ENCODE measurements around the gene AGPAT4.

Gene AGPAT4

GRCh38 chr6:161284653-161285052, 10.8 kb upstream of the AGPAT4 start:
- DNase-seq (ENCODE audit: low read depth in 1 of 2, low spot score in 1 of 2), result no peak

GRCh38 chr6:161281092-161281491, 7.2 kb upstream of the AGPAT4 start:
- no peak for DNase-seq (ENCODE audit: low read depth in 1 of 2, low spot score in 1 of 2)

- DNase-seq (ENCODE audit: low read depth in 1 of 2, low spot score in 1 of 2), result no peak
Measured at GRCh38 chr6:161279677-161280415, 6.0 kb upstream of the AGPAT4 start.

GRCh38 chr6:161276605-161277155, 2.8 kb upstream of the AGPAT4 start:
- no peak for DNase-seq (ENCODE audit: low read depth in 1 of 2, low spot score in 1 of 2)

GRCh38 chr6:161274898-161275297, 1.0 kb upstream of the AGPAT4 start:
- no peak for DNase-seq (ENCODE audit: low read depth in 1 of 2, low spot score in 1 of 2)

- DNase-seq (ENCODE audit: low read depth in 1 of 2, low spot score in 1 of 2), result no peak
Measured at GRCh38 chr6:161274488-161274858, 612 bp upstream of the AGPAT4 start.

- peak in 1 of 2 donors; percentile 12 for DNase-seq (ENCODE audit: low read depth in 1 of 2, low spot score in 1 of 2)
Measured at GRCh38 chr6:161273274-161273751, 548 bp downstream of the AGPAT4 start.

GRCh38 chr6:161272635-161273273, 1.1 kb downstream of the AGPAT4 start:
- DNase-seq (ENCODE audit: low read depth in 1 of 2, low spot score in 1 of 2), result no peak

- DNase-seq (ENCODE audit: low read depth in 1 of 2, low spot score in 1 of 2), result no peak
Measured at GRCh38 chr6:161271343-161272030, 2.4 kb downstream of the AGPAT4 start.

- DNase-seq (ENCODE audit: low read depth in 1 of 2, low spot score in 1 of 2), result no peak
Measured at GRCh38 chr6:161270116-161270515, 3.7 kb downstream of the AGPAT4 start.

- DNase-seq (ENCODE audit: low read depth in 1 of 2, low spot score in 1 of 2), result no peak
Measured at GRCh38 chr6:161269310-161269709, 4.6 kb downstream of the AGPAT4 start.

GRCh38 chr6:161268531-161269210, 5.2 kb downstream of the AGPAT4 start:
- no peak for DNase-seq (ENCODE audit: low read depth in 1 of 2, low spot score in 1 of 2)

- no peak for DNase-seq (ENCODE audit: low read depth in 1 of 2, low spot score in 1 of 2)
Measured at GRCh38 chr6:161266513-161267230, 7.2 kb downstream of the AGPAT4 start.

- no peak for DNase-seq (ENCODE audit: low read depth in 1 of 2, low spot score in 1 of 2)
Measured at GRCh38 chr6:161265975-161266374, 7.9 kb downstream of the AGPAT4 start.

GRCh38 chr6:161265554-161265953, 8.3 kb downstream of the AGPAT4 start:
- DNase-seq (ENCODE audit: low read depth in 1 of 2, low spot score in 1 of 2), result no peak

GRCh38 chr6:161264181-161264580, 9.7 kb downstream of the AGPAT4 start:
- DNase-seq (ENCODE audit: low read depth in 1 of 2, low spot score in 1 of 2), result no peak

GRCh38 chr6:161261816-161262215, 12.0 kb downstream of the AGPAT4 start:
- DNase-seq (ENCODE audit: low read depth in 1 of 2, low spot score in 1 of 2), result no peak

GRCh38 chr6:161261325-161261724, 12.5 kb downstream of the AGPAT4 start:
- DNase-seq (ENCODE audit: low read depth in 1 of 2, low spot score in 1 of 2), result no peak

- DNase-seq (ENCODE audit: low read depth in 1 of 2, low spot score in 1 of 2), result no peak
Measured at GRCh38 chr6:161259302-161259701, 14.6 kb downstream of the AGPAT4 start.

GRCh38 chr6:161257793-161258457, 15.9 kb downstream of the AGPAT4 start:
- DNase-seq (ENCODE audit: low read depth in 1 of 2, low spot score in 1 of 2), result no peak

Measured in activated CD4-positive, alpha-beta T cell treated with anti-CD3 and anti-CD28 coated beads, Interleukin-2, amount 50 U/mL, for 24 hours (primary cell).